GM18508 (cell line): Measurements from ENCODE around the gene ARL17A.
"Not testable (repeated sequence)": the region's sequence is repeated elsewhere in the genome, so short reads cannot be mapped to it uniquely, and the experiment has no call there.

Experiments used
- ATAC-seq: cut with Tn5 transposase; IDR thresholded peaks from one replicate; pipeline ENCODE4 v1.9.1; 2021; ENCODE audit warnings: moderate number of reproducible peaks; ENCODE audit not compliant: insufficient read depth, unreplicated experiment

ARL17A gene

DNA sequence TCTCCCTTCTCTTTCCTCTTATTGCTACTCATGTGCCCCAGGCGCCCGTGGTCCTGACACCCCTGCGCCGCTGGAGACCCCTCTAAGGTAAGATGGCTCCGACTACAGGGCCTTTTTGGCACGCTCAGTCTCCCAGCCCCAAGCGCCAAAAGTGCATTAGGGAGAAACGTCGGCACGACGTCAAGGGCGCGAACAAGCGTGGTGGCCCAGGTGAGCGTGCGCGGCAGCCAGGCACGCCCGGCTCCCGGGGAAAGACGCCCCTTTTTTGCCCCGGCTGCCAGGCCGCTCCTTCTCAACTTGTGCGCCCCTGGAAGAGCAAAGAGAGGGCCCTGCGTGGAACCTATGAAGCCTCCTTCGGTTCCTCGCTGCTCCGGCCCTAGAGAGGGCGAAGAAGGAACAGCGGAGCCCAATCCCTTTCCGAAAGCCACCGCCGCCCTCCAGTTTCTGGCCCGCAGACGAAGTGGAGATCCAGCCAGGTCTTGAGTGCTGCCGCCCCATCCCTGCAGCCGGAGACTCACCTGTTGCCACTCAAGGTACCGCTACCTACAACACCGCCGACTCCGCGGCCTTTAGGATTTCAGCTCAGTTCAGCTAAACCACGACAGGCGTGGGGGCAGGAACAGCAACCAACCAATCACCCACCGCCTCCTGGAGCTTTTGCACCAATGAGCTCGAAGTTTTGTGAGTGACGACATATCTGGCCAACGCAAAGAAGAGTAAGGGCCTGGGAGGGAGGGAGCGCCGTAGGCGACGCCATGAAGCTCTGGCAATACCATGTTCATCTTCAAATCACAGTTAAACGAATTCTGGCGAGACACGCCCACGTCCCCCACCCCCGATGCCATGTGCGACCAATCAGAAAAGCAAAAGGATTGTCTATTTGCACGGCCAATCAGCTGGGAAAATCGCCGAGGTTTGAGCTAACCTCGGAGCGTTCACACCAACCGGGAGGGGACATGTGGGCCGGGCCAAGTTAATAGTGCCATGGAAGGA is at the start of gene ARL17A:
Gene ARL17A, minus strand, starts transcription at position 609 of the 993 bp plus-strand sequence. CDS start 3,369 bp downstream, outside the sequence.
- peak; percentile 54 for ATAC-seq

DNA sequence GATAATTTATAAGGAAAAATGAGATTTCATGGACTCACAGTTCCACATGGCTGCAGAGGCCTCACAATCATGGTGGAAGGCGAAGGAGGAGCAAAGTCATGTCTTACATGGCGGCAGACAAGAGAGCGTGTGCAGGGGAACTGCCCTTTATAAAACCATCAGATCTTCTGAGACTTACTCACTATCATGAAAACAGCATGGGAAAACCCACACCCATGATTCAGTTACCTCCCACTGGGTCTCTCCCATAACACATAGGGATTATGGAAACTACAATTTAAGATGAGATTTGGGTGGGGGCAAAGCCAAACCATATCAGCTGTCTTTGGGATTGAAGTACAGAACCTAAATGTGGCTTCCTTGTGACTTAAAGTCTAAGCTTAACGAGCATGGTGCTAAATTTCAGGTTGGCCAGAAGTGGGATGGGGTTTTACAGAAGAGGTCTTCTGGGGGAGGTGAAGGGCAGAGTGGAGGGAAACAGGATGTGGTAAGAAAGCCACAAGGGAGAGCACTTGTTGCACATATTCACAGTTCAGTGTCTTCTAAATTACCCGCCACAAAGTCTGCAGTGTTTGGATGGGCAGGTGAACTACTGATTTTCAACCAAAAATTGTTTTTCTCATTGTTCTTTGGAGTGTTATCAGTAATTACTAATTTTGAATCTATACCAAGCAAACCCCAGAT is 49.4 kb upstream of the ARL17A start:
- ATAC-seq: not testable (repeated sequence)

DNA sequence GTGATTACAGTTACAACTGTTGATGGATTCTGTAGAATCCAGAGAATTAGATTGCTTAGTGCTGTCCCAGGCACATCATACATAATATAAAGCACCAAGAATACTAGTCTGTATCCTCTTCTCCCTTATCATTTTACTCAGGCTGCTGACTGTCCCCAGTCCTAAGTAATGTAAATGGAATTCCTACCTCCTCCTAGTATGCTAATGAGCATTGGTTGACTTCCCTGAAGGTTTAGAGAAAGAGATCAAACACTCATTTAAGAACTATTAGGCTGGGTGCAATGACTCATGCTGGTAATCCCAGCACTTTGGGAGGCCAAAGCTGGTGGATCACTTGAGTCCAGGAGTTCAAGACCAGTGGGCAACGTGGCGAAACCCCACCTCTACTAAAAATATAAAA is 48.0 kb upstream of the ARL17A start:
- ATAC-seq: not testable (repeated sequence)

DNA sequence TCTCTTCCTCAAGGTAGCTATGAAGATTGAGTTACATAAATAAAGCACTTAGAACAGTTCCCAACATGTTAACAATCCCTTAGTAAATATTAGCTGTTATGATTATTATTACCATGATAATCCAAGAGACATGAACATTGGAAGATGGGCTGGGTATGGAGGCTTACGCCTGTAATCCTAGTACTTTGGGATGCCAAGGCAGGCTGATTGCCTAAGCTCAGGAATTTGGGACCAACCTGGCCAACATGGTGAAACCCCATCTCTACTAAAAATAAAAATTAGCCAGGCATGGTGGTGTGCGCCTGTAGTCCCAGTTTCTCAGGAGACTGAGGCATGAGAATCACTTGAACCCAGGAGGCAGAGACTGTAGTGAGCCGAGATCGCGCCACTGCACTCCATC is 45.2 kb upstream of the ARL17A start:
- not testable (repeated sequence) for ATAC-seq

DNA sequence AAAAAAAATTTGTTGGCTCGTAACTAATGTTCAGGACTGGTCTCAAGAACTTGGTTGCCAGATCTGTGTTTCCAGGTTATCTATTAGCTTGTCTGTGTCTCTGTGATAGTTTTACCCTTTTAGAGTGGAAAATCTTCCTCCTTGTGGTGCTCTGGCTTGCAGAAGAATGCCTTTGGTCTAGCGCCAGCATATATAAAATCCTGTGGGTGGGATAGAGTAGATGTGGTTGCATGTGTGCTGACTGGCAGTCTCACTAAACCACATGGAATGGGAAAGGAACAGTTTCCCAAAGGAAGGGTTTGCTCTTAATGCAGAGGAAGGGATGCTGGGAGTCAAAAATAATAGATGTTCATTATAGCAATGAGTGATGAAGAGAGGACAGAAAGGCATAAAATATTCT is 44.3 kb upstream of the ARL17A start:
- not testable (repeated sequence) for ATAC-seq

DNA sequence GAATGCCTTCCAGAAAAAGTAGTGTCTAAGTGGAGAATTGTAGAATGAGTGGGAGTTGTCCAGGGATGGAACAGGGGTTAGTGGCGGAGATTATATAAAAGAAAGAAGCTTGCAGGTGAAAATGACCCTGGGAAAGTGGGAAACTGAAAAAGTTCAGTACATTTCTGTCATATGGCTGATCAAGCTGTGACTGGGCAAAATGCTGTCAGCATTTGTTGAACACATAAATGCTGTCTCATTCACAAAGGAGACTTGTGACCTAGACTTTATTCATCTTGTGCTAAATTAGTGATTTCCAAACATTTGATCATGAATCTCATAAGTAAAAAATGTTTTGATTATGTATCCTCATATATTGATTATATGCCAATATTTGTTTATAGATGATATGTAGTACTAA is 39.5 kb upstream of the ARL17A start:
- ATAC-seq: not testable (repeated sequence)

DNA sequence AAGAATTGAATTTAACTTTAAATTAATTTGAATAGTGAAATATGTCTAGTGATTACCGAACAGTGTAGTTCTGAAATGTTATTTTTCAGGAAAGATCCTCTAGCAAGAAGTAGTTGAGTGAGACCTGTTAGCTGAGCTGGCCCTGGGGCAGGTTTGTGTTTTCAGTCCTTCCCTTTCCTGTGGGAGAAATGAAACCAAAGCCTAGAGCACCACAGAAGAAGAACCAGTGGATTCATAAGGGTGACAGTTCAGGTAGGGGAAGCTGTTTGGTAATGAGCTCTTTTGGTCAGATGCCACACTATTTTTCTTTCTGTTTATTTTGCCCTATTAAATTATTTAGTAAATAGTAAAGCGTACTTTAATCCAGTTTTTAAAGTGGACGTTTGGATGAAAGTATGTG is 37.6 kb upstream of the ARL17A start:
- not testable (repeated sequence) for ATAC-seq

DNA sequence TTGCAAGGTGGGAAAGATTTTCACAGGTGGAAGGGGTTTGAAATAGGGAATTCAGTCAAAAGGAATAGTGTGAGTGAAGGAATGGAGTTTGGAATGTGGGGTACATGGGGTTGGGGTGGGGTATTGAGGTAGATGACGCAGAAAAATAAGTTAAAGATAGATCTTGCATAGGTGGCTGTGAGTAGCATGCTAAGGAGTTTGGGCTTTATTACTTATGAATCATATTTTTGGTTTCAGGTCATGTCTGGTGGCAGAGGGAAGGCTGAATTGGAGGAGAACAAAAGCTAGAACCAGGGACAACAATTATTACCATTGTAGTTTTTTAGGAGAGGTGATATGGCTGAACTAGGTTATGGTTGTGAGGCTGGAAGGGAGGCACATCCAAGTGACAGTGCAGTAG is 34.4 kb upstream of the ARL17A start:
- ATAC-seq: not testable (repeated sequence)

DNA sequence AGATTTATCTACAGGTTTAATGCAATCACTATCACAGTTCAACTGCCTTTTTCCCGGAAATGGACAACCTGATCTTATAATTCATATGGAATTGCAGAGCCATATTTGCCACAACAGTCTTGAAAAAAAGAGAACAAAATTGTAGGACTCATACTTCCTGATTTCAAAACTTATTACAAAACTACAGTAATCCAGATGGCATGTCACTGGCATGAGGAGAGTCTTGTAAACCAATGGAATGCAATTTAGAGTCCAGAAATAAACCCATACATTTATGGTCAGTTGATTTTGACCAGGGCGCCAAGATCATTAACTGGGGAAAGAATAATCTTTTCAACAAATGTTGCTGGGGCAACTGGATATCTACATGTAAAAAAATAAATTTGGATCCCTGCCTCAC is 31.8 kb upstream of the ARL17A start:
- not testable (repeated sequence) for ATAC-seq

DNA sequence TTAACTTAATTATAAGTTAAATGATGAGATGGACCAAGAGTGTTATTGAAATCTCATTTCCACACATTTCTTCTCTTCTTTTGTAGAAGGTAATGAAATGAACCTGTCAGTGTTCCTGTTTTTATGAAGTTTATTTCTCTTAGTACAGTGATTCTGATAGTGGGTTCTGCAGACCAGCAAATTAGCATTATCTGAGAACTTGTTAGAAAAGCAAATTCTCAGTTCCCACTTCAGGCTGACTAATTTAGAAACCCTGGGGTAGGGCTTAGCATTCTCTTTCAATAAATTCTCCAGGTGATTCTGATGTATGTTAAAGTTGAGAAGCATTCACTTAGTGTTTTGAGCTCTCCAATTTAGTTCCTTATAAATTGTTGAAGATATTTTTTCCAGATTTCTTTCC is 23.6 kb upstream of the ARL17A start:
- ATAC-seq: not testable (repeated sequence)

DNA sequence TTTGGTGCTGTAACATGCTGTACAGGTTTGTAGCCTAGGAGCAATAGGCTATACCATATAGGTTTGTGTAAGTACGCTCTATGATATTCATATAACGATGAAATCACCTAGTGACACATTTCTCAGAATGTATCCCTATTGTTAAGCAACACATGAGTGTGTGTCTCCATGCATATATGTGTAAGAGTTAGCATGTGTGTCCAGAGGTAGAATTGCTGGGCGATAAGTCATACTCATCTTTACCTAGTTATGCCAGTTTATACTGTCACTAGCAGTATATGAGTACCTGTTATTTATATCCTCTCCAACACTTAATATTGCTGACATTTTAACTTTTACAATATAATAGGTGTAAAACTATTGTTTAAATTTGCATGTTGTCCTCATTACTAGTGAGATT is 21.3 kb upstream of the ARL17A start:
- not testable (repeated sequence) for ATAC-seq

DNA sequence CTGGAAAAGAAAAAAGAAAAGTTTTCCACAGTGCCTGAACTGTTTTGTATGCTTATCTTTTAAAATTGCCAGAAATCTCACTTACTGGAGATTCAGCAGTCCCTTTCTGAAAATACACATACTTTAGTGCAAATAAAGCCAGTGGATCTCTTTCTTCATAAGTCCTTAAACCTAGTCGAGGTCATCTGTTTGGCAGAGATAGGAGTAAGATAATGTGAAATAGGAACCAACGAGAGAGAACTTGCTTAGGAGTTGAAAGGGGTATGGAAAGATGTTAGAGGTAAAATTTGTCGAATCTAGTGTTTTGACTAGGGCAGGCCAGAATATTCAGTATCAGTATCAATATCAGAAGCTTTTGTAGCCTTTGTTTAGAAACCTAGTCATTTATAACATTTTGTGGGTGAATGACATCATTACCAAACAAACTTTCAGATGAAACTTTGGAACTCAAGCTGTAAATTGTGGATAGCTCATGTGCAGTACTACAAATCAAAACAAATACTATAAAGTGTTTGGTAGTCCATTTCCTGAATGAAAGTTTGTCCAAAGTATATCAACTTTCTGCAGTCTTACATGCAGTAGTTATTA is 18.9 kb upstream of the ARL17A start:
- ATAC-seq: not testable (repeated sequence)

DNA sequence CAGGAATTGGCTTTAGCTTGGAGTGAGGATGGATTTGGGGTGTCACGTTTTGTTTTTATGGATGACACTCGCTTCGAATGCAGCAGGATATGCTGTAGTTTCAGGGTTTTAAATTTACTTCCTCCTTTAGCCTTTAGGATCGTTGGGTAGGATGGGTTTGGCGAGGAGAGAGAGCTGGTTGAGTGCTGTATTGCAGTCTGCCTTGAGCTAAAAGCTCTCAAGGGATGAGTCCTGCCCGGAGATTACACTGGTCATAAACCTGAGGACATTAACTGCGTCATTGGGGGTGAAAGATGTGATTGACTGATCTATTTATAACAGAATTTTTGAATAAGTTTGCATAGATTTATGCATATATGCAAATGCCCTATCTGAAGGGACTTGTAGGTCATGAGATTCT is 11.8 kb upstream of the ARL17A start:
- ATAC-seq: not testable (repeated sequence)

DNA sequence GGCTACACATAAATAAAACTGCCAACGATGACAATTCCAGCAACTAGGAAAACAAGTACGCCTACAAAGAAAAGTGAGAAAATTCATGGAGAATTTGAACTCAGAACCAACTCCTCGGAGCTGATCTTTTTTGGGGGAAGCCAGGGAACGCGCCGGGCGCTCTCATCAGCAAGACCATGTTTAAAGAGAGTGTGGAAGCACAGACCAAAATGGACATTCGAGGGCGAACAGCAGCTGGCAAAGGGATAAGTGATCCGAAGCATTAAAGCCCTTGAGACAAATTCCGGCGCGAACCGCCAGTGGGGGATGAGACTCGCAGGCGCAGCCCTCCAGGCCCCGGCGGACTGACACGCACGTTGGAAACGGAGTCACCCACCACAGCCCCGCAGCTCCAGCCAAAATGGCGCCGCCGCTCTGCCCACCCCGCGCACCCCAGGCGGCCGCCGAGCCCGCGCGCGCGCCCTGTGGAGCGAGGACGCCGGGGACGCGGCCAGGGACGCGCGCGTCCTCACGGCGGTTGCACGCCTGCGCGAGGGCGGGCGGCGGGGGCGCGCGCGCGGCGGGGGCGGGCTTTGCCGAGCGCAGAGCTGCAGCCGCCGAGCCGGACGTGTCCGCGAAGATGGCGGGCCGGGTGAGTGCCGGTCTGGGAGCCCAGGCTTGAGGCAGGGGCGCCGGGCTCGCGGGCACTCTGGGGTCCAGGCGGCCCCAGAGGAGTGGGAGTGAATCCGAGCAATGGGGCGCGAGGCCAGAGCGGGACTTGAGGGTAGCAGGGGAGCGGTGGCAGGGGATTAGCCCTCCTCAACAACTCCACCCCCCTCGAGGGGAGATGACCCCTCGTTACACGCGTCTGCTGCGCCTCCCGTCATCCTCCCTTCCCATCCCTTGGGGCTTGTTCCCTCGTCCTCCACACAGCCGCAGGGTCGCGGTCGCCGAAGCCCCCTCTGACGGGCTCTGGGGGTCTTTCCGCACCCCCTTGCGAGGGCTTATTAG is 11.0 kb upstream of the ARL17A start, which contains the start of gene NSF:
Gene NSF, plus strand, starts transcription at position 513 of the 990 bp plus-strand sequence. Its CDS starts 107 bp downstream, at position 620.
- ATAC-seq: not testable (repeated sequence)

DNA sequence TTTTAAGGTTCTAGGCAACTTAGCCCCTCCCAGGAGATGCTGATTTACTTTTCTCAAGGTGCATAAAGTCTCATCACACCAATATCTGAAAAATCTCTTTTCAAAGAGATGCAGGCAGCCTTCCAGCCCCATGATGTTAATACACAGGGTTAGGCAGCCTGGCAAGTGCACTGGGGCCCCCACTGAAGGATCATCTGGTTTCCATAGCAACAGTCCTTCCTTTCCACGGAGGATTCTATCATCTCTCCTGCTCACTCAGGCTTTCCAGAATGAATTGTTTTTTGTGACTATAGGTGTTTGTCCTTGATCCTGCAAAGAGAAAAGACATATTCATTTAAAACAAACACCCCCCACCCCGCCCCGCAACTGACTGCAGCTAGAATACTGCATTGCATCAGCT is 6.0 kb upstream of the ARL17A start:
- ATAC-seq: not testable (repeated sequence)

DNA sequence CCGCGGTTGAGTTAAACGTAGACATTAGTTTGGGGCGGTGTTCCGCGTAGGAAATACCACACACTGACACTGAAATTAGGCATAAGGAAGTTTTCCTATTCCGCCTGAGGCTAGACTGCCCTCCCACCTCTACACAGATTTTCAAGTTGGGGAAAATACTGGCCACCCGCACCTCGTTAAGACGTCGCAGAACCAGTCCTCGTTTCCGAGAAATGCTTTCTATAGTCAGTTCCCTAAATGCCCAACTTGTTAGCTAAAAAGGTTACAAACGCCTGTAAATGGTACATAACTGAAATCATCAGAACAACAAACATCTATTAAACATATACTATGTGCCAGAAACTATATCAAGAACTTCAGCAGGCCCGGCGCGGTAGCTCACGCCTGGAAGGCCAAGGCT is 591 bp upstream of the ARL17A start:
- ATAC-seq: not testable (repeated sequence)

DNA sequence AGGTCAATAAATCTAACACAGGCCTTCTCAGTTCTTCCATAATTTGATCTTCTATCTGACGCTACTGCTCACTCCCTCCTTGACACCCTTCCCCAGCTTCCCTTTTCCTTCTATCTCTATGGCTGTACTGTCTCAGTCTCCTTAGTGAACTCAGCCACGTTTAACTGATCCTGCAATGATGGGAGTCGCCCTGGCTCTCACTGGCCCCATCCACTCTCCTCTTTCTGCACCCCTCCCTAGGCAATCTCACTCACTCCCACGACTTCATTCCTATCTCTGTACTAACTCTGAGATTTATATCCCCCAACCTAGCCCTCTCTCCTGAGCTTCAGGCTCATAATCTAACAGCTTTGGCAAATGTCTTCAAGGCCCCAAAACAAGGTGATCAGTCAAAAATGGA is 7.7 kb downstream of the ARL17A start:
- ATAC-seq: not testable (repeated sequence)

DNA sequence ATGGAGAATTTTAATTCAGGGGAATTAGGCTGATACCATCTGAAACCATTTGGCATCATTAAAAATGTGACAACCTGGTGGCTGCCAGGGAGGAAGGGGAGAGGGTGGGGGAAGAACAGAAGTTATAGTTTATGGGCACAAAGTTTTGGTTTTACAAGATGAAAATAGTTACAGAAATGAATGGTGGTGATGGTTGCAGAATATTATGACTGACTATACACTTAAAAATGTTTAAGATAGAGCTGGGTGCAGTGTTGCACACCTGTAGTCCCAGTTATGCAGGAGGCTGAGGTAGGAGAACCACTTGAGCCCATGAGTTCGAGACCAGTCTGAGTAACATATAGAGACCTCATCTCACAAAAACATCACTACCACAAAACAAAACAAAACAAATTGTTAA is 12.5 kb downstream of the ARL17A start:
- ATAC-seq: not testable (repeated sequence)

DNA sequence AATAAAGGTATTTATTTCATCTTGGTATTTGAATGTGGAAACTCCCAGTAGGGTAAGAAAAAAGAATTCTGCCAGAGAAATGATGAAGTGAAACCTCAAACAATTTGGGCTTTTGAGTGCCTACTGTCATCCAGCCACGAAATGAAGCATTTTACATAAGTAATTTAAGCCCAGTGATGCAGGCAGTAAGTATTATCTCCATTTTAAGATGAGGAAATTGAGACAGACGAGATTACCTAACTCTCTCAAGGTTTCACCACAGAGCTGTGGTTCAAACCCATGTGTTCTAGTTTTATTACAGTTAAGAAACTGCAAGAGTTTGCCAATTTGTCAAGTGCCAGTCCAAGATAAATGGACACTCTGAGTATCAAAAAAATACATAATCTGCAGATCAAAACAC is 13.2 kb downstream of the ARL17A start:
- not testable (repeated sequence) for ATAC-seq
